ENCODE measurements around the gene SPNS3. TPM values are rescaled to one million over a fixed set of nuclear protein-coding genes. Genes with fewer than 3 reads are reported as not detected.

The SPNS3 gene
- total RNA-seq, 4 donors from 2014 or later, result 0.16 to 0.56 TPM; not detected in 2

DNA sequence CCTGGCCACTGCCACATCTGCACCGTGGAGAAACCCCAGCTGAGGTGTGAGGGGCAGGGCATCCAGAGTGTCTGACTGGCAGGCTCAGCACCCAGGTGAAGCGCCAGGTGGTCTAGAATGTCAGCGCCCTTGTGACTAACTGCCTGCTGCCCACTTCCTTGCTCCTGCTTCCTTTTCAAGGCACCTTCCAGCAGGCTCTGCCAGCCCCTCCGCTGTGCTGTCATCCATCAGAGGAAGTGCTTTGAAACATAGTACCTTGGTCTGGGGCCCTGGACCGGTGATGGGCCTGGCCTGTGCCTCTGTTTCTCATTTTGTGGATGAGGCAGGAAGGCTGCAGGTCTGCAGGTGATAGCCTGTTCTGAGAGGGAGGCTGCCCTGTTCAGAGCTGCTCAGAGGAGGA lies 70.4 kb downstream of the SPNS3 start:
- H3K4me3 ChIP-seq (ENCODE audit: low read depth, poor library complexity, severe bottlenecking), result no peak overlapping the region
- no peak for DNase-seq (ENCODE audit: low spot score in 2 of 2)
- intact Hi-C loops (cut with DNase I; ENCODE audit: low total_unique reads), result no loop called here
- 57% methylated on average over 5 of the region's 5 CpGs for WGBS, 2 donors
- TF ChIP-seq, protein P1, sequence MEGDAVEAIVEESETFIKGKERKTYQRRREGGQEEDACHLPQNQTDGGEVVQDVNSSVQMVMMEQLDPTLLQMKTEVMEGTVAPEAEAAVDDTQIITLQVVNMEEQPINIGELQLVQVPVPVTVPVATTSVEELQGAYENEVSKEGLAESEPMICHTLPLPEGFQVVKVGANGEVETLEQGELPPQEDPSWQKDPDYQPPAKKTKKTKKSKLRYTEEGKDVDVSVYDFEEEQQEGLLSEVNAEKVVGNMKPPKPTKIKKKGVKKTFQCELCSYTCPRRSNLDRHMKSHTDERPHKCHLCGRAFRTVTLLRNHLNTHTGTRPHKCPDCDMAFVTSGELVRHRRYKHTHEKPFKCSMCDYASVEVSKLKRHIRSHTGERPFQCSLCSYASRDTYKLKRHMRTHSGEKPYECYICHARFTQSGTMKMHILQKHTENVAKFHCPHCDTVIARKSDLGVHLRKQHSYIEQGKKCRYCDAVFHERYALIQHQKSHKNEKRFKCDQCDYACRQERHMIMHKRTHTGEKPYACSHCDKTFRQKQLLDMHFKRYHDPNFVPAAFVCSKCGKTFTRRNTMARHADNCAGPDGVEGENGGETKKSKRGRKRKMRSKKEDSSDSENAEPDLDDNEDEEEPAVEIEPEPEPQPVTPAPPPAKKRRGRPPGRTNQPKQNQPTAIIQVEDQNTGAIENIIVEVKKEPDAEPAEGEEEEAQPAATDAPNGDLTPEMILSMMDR (IDR thresholded peaks at IDR 0.05), result no peak
- no peak for TF ChIP-seq POLR2A (IDR thresholded peaks at IDR 0.05)

DNA sequence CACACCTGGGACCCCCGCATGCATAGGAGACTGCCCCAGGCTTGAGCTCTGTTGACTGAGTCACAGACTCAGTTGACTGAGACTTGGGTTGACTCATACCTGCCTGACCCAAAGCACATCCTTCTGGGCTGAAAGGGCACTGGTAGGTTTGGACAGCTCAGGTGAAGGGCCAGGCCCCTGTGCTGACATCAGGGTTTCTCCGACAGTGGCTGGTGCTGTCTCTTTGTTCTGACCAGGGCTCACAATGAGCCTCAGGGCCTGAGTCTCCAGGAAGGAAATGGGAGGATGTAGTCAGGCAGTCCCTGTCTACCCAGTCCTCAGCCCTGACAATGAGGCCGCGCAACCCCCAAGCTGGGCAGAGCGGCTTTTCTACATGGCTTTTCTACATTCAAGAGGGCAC lies 71.4 kb downstream of the SPNS3 start:
- TF ChIP-seq POLR2A (IDR thresholded peaks at IDR 0.05), result no peak
- TF ChIP-seq, protein P1 (IDR thresholded peaks at IDR 0.05), result no peak
- DNase-seq (ENCODE audit: low spot score in 2 of 2), result no peak
- WGBS, 2 donors, result 86 to 96% methylated on average over 5 of the region's 5 CpGs
- no peak overlapping the region for H3K4me3 ChIP-seq (ENCODE audit: low read depth, poor library complexity, severe bottlenecking)
- intact Hi-C loops (cut with DNase I; ENCODE audit: low total_unique reads), result no loop called here

DNA sequence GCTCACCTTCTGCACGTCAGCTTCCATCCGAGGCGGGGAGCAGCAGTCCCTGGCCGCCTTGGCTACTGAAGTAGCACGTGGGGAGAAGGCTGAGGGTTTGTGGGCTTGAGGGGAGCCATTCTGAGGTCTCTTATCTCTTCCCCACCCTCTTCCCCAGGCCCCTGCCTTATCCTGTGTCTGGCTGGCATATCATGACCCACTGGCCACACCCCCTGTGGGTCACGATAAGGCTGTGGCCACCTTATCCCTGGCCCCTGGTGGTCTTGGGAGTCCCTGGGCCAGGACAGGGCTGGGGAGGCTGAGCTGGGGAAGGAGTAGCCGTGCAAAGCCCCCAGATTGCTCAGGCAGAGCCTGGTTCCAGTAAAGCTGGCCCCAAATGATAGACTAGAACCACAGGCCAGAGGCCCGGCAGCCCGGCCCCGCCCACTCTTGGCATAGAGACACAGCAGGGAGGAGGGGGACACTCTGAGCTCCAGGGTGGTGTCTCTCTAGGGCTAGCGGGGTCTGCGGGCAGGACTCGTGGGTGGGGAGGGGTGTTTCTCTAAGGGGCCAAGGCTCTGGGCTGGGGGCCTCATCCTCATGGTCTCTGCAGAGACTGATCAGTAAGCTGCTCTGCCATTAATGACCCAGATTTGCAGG lies 72.6 kb downstream of the SPNS3 start:
- H3K4me3 ChIP-seq (ENCODE audit: low read depth, poor library complexity, severe bottlenecking), result no peak overlapping the region
- DNase-seq (ENCODE audit: low spot score in 2 of 2), result no peak
- 62 to 78% methylated on average over 9 to 13 of the region's 13 CpGs for WGBS, 2 donors
- intact Hi-C loops (cut with DNase I; ENCODE audit: low total_unique reads), result no loop called here
- no peak for TF ChIP-seq POLR2A (IDR thresholded peaks at IDR 0.05)
- TF ChIP-seq, protein P1 (IDR thresholded peaks at IDR 0.05), result no peak

- no peak for DNase-seq (ENCODE audit: low spot score in 2 of 2)
- TF ChIP-seq, protein P1 (IDR thresholded peaks at IDR 0.05), result no peak
- TF ChIP-seq POLR2A (IDR thresholded peaks at IDR 0.05), result no peak
- intact Hi-C loops (cut with DNase I; ENCODE audit: low total_unique reads), result no loop called here
- WGBS, 2 donors, result 78 to 87% methylated on average over 5 to 6 of the region's 8 CpGs
- no peak overlapping the region for H3K4me3 ChIP-seq (ENCODE audit: low read depth, poor library complexity, severe bottlenecking)
Measured at GRCh38 chr17:4506892-4507291, 73.2 kb downstream of the SPNS3 start.

- DNase-seq (ENCODE audit: low spot score in 2 of 2), result no peak
- no peak overlapping the region for H3K4me3 ChIP-seq (ENCODE audit: low read depth, poor library complexity, severe bottlenecking)
- 71 to 81% methylated on average over 8 of the region's 8 CpGs for WGBS, 2 donors
- intact Hi-C loops (cut with DNase I; ENCODE audit: low total_unique reads), result no loop called here
- TF ChIP-seq, protein P1 (IDR thresholded peaks at IDR 0.05), result no peak
Measured at GRCh38 chr17:4507361-4508111, 73.8 kb downstream of the SPNS3 start.

Measured in lower leg skin (tissue), 4 donors.